OCI-LY7 (cell line): ENCODE data around the gene PURB. TPM values are rescaled to one million over a fixed set of nuclear protein-coding genes. Genes with fewer than 3 reads are reported as not detected.
A peak's percentile ranks its signal among the peaks of the same experiment; 100 is the strongest.

Source experiments
- BruUV-seq: library from RNA; stranded (reverse); fragments of 400-500 nt; replicated peaks from 2 replicates; lab custom pipeline; 2021; lab: Mats Ljungman, UMichigan
- CTCF ChIA-PET: fragments of 300-600 bp; sonication (Branson Sonifier 250); formaldehyde crosslinking; loops from one replicate; lab custom pipeline; 2022; ENCODE audit warnings: antibody characterized with exemption; ENCODE audit not compliant: unreplicated experiment; lab: Charles Lee
- POLR2A ChIA-PET: fragments of 300-600 bp; sonication (Branson Sonifier 250); formaldehyde crosslinking; loops from one replicate; lab custom pipeline; 2022; ENCODE audit warnings: antibody characterized with exemption; lab: Charles Lee
- DNase-seq: peaks from one replicate; pipeline ENCODE4 v3.0.0-alpha.2; 2015; ENCODE audit warnings: low spot score
- H2AFZ ChIP-seq: fragments of 200-600 bp; sonication (generic), shearing (Covaris generic); 2 replicates; pipeline ENCODE4 v1.6.1; 2014; ENCODE audit warnings: mild to moderate bottlenecking, antibody characterized with exemption, low read length, moderate library complexity
- H3K27ac ChIP-seq: fragments of 200-600 bp; sonication (generic); 2 replicates; pipeline ENCODE4 v1.5.1; 2014; ENCODE audit warnings: mixed run types, low read depth, mild to moderate bottlenecking, moderate library complexity, low read length, inconsistent platforms; ENCODE audit not compliant: poor library complexity, severe bottlenecking
- H3K36me3 ChIP-seq: fragments of 200-600 bp; sonication (generic); 2 replicates; pipeline ENCODE4 v1.6.1; 2014; ENCODE audit warnings: mild to moderate bottlenecking, antibody characterized with exemption, low read length, moderate library complexity, mixed read lengths; ENCODE audit not compliant: insufficient read depth
- H3K4me1 ChIP-seq: fragments of 200-600 bp; sonication (generic); 2 replicates; pipeline ENCODE4 v1.5.1; 2014; ENCODE audit warnings: mild to moderate bottlenecking, low read length; ENCODE audit not compliant: insufficient read depth, poor library complexity, severe bottlenecking
- H3K4me2 ChIP-seq: fragments of 200-600 bp; sonication (generic); 2 replicates; pipeline ENCODE4 v1.6.1; 2014; ENCODE audit warnings: mild to moderate bottlenecking, low read length
- H3K4me3 ChIP-seq: fragments of 200-600 bp; sonication (generic); 2 replicates; pipeline ENCODE4 v1.5.1; 2014; ENCODE audit warnings: mild to moderate bottlenecking, low read depth, low read length; ENCODE audit not compliant: poor library complexity, severe bottlenecking
- H3K79me2 ChIP-seq: fragments of 200-600 bp; sonication (generic); 2 replicates; pipeline ENCODE4 v1.6.1; 2016; ENCODE audit warnings: low read depth, mild to moderate bottlenecking, low read length, moderate library complexity, mixed read lengths; ENCODE audit not compliant: insufficient read depth
- H3K9me2 ChIP-seq: fragments of 200-600 bp; sonication (generic); 2 replicates; pipeline ENCODE4 v1.6.1; 2016; ENCODE audit warnings: mild to moderate bottlenecking, low read length, mixed read lengths; ENCODE audit not compliant: insufficient read depth
- H3K9me3 ChIP-seq: fragments of 200-600 bp; sonication (generic); 2 replicates; pipeline ENCODE4 v1.6.1; 2014; ENCODE audit warnings: mild to moderate bottlenecking, mixed run types, low read length, mixed read lengths
- H4K20me1 ChIP-seq: fragments of 200-600 bp; sonication (generic); 2 replicates; pipeline ENCODE4 v1.6.1; 2014; ENCODE audit warnings: mild to moderate bottlenecking, antibody characterized with exemption, low read length, moderate library complexity, mixed read lengths; ENCODE audit not compliant: insufficient read depth
- CTCF ChIP-seq: fragments of 200-600 bp; sonication (generic); conservative IDR thresholded peaks from 2 replicates; pipeline ENCODE4 v1.5.1; 2014; ENCODE audit warnings: mild to moderate bottlenecking, antibody characterized with exemption, low read length, moderate library complexity, mixed read lengths
- EZH2phosphoT487 ChIP-seq: fragments of 200-600 bp; sonication (generic); IDR thresholded peaks from 2 replicates; pipeline ENCODE4 v1.6.1; 2018; ENCODE audit warnings: low read depth, borderline replicate concordance, mild to moderate bottlenecking, mixed run types, antibody characterized with exemption, low read length, moderate library complexity, mixed read lengths
- intact Hi-C: fragments of 100-400 bp; cut with micrococcal nuclease; formaldehyde crosslinking; loops from one replicate; pipeline ENCODE4 v1.10.0; 2022; ENCODE audit not compliant: unreplicated experiment
- total RNA-seq, 2 experiments: library from RNA; depleted of rRNA in 1 of 2; stranded (reverse); fragments of >200 nt in 1 of 2; shearing (Covaris generic) in 1 of 2; gene quantifications; 2 replicates each; pipeline ENCODE4 v1.2.3, GENCODE V29; 2014 to 2022

The PURB gene
- total RNA-seq, 2 experiments from 2014 or later: 15.2 to 22.7 TPM

- intact Hi-C loops: no loop called here
- POLR2A ChIA-PET: interaction anchor here (0.8 kb wide), 1 partner anchor 31 kb away, joined by 3 read pairs; no protein-coding TSS in a partner anchor
- Histone ChIP-seq H3K9me3 (no peaks in the 10 kb centered on the region), H3K9me2 (no peaks in the 10 kb centered on the region), H2AFZ (no peak overlapping the region), H3K79me2 (no peaks in the 10 kb centered on the region), H3K4me1 (no peaks in the 10 kb centered on the region), H3K36me3 (no peaks in the 10 kb centered on the region), H3K4me3 (no peak overlapping the region), H3K4me2 (no peak overlapping the region), H4K20me1 (no peaks in the 10 kb centered on the region), H3K27ac (no peak overlapping the region)
- no peak for DNase-seq
- CTCF ChIA-PET: no interaction called here
- no peak for TF ChIP-seq CTCF
- TF ChIP-seq EZH2phosphoT487: no peak
- BruUV-seq: no TSS peak
Observed at GRCh38 chr7:44917465-44917864, 32.1 kb upstream of the PURB start.

- ChIA-PET CTCF (no interaction called here), POLR2A (no interaction called here)
- TF ChIP-seq CTCF (no peak), EZH2phosphoT487 (no peak)
- H3K9me3 ChIP-seq: no peaks in the 10 kb centered on the region
- H3K9me2 ChIP-seq: no peaks in the 10 kb centered on the region
- H4K20me1 ChIP-seq: no peaks in the 10 kb centered on the region
- DNase-seq: no peak
- H2AFZ ChIP-seq: no peak overlapping the region
- H3K27ac ChIP-seq: no peak overlapping the region
- no TSS peak for BruUV-seq
- no peaks in the 10 kb centered on the region for H3K4me1 ChIP-seq
- H3K79me2 ChIP-seq: no peaks in the 10 kb centered on the region
- H3K4me3 ChIP-seq: no peak overlapping the region
- no peaks in the 10 kb centered on the region for H3K36me3 ChIP-seq
- H3K4me2 ChIP-seq: no peak overlapping the region
- intact Hi-C loops: no loop called here
Observed at GRCh38 chr7:44914992-44915607, 29.8 kb upstream of the PURB start.

GRCh38 chr7:44912775-44913347, 27.5 kb upstream of the PURB start:
- H3K79me2 ChIP-seq: no peaks in the 10 kb centered on the region
- intact Hi-C loops: no loop called here
- no peak overlapping the region for H3K4me2 ChIP-seq
- H3K4me3 ChIP-seq: no peak overlapping the region
- 0 out of 2 replicates have a peak overlapping the region, but pooled peaks have one; percentile 56 for H2AFZ ChIP-seq
- no peaks in the 10 kb centered on the region for H3K9me3 ChIP-seq
- ChIA-PET POLR2A (interaction anchor here (0.6 to 0.7 kb wide), 3 partner anchors 16 to 54 kb away, joined by 3 read pairs; no protein-coding TSS in a partner anchor), CTCF (interaction anchor here (0.6 kb wide), 1 partner anchor 24 kb away, joined by 5 read pairs; no protein-coding TSS in a partner anchor)
- H3K9me2 ChIP-seq: no peaks in the 10 kb centered on the region
- TF ChIP-seq EZH2phosphoT487: no peak
- TF ChIP-seq CTCF: no peak
- H3K4me1 ChIP-seq: no peaks in the 10 kb centered on the region
- H3K36me3 ChIP-seq: no peaks in the 10 kb centered on the region
- no TSS peak for BruUV-seq
- H4K20me1 ChIP-seq: no peaks in the 10 kb centered on the region
- DNase-seq: no peak
- H3K27ac ChIP-seq: no peak overlapping the region
